ENCODE measurements around the gene LMO7.
A peak's percentile ranks its signal among the peaks of the same experiment; 100 is the strongest.
"Not testable (repeated sequence)": the region's sequence is repeated elsewhere in the genome, so short reads cannot be mapped to it uniquely, and the experiment has no call there.

The LMO7 gene

GRCh38 chr13:75780103-75780502, 144.0 kb downstream of the LMO7 start:
- not testable (repeated sequence) for DNase-seq

GRCh38 chr13:75782985-75783384, 146.9 kb downstream of the LMO7 start:
- DNase-seq, result no peak

DNA sequence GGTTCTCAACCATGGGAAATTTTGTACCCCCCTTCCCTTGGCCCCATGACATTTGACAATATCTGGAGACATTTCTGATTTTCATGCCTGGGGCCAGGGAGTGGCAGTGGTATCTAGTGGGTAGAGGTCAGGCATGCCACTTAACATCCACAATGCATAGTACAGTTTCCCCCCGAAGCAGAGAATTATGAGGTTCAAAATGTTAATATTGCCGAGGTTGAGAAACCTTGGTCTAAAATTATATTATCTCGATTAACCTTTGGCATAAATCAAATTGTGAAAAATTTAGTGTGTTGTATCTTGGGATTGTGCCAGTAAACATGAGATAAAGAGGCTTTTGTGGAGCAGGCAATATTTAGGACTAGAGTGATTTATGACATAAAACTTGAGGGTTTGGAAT, 147.9 kb downstream of the LMO7 start:
- DNase-seq, result no peak

DNA sequence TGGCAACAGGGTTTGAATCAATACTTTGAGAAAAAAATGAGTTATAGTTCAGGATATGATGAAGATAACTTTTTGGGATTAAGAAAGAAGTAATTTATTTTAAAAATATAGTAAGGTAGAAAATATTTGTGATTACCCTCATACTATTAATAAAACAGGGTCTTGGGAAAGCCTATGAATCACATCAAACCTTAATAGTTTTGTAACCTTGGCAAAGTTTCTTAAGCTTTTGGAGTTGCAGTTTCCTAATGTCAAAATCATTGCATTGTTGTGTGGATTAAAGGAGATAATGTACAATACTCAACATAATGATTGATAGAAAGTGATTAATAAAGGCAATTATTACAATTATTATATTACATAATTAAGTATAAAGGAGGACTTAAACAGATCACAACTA, 149.0 kb downstream of the LMO7 start:
- no peak for DNase-seq

- no peak for DNase-seq
These were observed 151.3 kb downstream of the LMO7 start for GRCh38 chr13:75787249-75787928.

DNA sequence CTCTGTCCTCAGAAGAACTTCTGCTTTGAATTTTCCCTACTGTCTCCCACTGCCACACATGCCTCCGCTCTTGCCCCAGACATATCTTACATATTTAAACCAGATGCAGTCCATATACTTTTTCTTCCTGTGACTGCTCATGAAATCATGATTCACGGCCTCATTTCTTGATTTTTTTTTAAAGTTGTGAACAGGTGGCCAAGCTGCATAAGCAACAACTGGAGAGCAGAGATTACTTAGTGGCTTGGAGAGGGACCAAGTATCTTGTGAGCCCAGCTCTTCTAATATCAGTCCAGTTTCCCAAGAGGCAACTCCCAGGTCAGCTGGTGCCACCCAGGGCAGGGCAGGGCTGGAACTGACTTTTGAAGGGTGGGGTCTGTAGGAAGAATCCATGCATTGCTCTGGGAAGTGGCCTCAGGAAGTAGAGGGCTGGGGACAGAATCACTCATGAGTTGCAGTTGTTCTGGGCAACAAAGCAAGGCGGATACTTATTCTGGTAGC, 152.4 kb downstream of the LMO7 start:
- no peak for DNase-seq

DNA sequence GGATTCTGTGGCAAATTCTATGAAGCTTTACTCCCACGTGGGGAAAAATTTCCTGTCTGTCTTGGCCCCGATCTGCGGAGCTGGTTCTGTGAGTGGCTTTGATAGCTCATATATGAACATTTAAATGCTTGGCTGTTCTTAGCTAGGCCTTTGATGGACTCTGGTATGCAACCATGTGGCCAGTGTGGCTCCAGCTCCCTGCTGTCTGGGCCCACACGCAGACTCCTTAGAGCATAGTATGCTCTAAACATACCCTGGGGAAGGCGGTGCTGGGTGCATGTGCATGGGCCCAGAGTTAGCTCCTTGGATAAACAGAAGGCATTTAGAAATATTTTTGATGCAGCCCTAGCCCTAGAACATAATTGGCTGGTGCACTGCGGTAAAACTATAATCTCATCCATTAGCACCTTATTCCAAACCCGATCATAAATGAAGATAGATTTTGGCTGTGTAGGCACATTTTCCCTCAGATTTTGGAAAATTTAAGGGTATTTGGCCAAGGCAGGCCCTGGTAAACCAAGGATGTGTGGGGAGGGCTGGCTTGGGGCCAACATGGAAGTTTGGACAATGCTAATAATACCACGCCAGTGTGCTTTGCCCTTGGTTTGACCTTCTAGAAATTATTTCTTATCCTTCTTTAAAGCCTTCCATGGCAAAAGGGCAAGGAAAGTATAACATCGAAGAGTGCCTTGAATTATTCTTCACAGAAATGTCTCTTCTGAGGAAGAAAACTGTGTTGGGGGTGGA, 153.5 kb downstream of the LMO7 start:
- DNase-seq, result no peak

DNA sequence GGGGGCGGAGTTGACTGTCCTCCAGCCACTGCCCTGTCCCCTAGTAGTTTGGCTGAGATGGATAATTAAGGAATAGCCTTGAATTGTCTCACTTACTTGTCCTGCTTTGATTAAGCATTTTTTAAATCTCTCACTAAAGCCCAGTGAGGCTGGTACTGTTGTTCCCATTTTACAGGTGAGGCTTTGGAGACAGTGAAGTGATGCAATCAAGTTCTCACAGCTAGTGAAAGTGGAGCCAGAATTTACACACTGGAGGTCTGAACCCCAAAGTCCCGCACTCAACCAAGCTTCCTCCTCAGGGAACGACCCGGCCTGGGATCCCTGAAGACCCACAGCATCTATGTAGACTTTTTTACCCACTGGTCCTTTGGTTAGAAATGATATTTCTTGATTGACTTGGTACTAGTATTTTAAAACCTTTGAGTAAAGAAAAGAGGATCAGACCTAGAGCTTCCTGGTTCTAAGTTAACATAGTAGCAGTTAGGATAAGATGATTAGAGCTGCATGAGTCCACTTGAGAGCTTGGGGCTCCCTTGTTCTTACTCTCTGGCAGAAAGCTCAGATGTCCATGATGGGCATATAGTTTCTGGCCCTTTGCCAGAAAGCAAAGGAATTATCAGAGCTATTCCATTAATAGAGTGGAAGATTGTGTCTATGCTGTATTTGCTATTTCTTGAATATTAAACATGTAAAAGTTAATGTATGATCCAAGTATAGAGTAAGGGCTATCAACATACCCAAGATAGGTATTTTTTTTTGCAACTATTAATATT, 154.3 kb downstream of the LMO7 start:
- no peak for DNase-seq

DNA sequence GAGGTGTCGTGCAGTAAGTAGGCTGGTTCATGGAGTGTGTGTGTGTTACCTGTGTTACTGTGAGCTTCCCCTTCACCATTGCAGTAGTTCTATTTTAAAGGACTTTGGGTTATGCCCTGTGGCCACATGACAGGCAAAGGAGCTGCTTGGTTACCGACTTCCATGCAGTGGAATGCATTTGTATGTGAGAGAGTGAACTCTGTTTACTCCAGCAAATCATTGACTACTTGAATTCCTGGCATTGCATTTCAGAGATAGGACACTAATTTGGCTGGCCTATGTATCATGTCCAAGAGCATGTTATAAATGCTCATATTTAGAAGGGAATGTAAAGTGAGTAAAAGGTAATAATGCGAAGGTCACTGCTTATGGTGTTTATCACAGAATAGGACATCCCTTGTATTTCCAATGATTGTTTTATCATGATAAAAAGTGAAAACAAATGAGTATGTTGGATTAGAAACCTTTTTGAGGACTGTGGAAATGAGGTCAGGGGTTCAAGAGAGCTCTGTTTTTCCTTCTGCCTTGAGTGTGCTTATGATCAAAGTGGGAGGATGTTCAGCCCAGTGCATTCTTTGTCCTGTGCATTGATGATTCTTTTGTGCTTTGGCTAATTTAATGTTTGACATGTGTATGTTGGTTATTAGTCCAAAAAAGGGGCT, 156.5 kb downstream of the LMO7 start:
- no peak for DNase-seq

- not testable (repeated sequence) for DNase-seq
These were observed 157.0 kb downstream of the LMO7 start for GRCh38 chr13:75793188-75793567.

DNA sequence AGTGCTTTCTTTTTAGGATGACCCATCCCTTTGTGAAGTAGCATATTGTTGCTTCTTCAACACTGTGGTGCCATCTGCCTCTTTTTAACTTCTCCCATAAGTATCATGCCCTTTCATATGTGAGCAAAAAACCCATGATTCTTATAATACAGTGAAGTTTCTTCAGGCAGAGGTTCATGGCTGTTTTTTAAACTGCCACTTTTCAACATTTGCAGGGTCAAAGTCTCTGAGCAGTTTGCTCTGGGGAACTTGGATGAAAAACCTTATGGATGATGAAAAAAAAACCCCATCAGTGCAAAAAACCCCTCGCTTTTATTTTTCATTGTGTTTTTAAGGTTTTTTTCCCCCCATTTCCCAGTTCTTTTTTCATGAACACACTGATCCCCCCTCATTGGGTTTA, 158.5 kb downstream of the LMO7 start:
- DNase-seq, result no peak

DNA sequence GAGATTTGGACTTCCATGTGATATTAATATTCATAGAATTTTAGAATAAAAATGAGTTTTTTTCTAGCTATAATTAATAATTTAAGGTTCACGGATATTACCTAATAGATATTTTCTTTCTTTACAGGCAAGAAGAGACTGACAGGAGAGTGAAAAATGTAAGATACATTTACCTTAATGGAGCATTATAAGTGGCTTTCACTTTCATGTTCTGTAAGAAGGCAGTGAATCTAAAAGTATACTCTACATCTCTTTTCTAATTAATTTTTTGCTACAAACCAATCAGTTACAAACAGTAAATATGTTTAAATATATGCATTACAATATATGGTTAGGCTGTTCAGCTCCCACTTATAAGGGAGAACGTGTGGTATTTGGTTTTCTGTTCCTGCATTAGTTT, 159.1 kb downstream of the LMO7 start:
- DNase-seq, result no peak

DNA sequence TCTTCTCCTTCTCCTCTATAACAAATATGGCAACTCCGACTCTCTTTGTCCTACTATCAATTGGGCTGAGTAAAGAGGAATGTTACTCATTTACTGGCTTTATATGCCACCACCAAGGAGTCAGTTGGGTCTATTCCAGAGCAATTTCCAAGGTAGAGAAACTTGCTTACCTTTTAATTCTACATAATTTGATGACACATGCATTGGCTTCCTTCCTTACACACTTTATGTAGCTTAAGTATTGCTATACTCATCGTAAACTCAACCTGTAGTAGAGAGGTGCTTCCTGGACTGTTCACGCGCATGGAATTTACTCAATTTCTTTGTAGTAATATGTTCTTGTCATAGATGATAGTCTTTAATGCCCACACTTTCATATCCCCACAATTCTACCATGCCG, 160.7 kb downstream of the LMO7 start:
- no peak for DNase-seq

GRCh38 chr13:75797239-75797638, 161.1 kb downstream of the LMO7 start:
- DNase-seq, result no peak

DNA sequence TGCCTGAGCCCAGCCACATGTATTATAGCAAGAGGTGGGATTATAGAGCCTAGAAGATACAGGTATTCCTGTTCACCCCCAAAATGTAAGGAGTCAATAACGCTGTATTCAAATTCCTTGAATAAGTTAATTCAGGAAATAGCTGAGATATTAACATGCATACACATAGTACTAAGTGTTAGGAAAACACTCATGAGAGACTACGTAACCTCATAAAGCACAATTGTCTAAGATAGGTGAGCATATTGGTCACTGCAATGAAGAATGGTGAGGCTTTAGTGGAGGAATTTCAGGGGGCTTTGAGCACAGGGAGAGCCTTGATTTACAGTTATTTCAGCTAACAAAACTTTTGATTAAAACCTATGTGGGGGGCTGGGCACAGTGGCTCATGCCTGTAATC, 161.6 kb downstream of the LMO7 start:
- no peak for DNase-seq

- DNase-seq, result peak in 1 of 6 experiments; percentile 0
These were observed 162.5 kb downstream of the LMO7 start for GRCh38 chr13:75798353-75799255.

DNA sequence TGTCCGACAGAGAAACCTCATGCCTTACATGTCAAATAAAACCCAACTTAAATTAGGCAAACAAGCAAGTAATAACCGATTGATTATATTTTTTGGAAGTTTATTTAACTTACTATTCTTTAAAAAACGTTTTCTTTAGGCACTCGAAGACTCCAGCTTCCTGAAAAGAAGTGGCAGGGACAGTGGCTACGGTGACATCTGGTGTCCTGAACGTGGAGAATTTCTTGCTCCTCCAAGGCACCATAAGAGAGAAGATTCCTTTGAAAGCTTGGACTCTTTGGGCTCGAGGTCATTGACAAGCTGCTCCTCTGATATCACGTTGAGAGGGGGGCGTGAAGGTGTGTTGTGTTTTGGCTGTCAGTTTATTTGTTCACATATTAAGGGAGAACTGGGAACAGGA, 164.4 kb downstream of the LMO7 start:
- DNase-seq, result no peak

- no peak for DNase-seq
These were observed 165.3 kb downstream of the LMO7 start for GRCh38 chr13:75801388-75801945.

GRCh38 chr13:75802161-75802560, 166.0 kb downstream of the LMO7 start:
- peak in 2 of 6 experiments; percentile 7 to 10 for DNase-seq

- peak in 4 of 6 experiments; percentile 1 to 63 (median 54) for DNase-seq
These were observed 167.1 kb downstream of the LMO7 start for GRCh38 chr13:75803164-75803611.

DNA sequence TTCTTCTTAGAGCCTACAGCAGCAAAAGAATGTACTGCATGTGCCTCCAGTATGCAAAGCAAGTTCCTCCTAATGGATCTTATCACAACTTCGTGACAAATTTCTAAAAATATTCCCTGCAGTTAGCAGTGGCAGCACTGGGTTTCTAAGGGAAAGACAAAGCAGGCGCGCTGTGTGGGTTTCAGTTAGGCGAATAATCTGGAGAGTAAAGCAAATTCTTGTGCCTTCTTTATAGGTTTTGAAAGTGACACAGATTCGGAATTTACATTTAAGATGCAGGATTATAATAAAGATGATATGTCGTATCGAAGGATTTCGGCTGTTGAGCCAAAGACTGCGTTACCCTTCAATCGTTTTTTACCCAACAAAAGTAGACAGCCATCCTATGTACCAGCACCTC, 167.9 kb downstream of the LMO7 start:
- DNase-seq, result no peak

GRCh38 chr13:75804605-75805004, 168.5 kb downstream of the LMO7 start:
- no peak for DNase-seq
